GM12878 (cell line): Measurements from ENCODE around the gene CNGB1. TPM values are rescaled to one million over a fixed set of nuclear protein-coding genes. Genes with fewer than 3 reads are reported as not detected.

Experiments
- ATAC-seq: fragments of 200-7000 bp; cut with Tn5 transposase; 3 replicates; pipeline ENCODE4 v1.9.1; 2020; ENCODE audit warnings: mild to moderate bottlenecking, moderate library complexity
- BruUV-seq: library from RNA; stranded (reverse); fragments of 400-500 nt; replicated peaks from 2 replicates; lab custom pipeline; 2021; lab: Mats Ljungman, UMichigan
- CTCF ChIA-PET: fragments of 300-600 bp; sonication (Branson Sonifier 250); formaldehyde crosslinking; extraction: SDS; loops from one replicate; lab custom pipeline; 2021; ENCODE audit warnings: inconsistent platforms; lab: Yijun Ruan, JAX
- POLR2A ChIA-PET: fragments of 350-600 bp; formaldehyde crosslinking; extraction: SDS; loops from one replicate; lab custom pipeline; 2021; ENCODE audit warnings: inconsistent platforms; lab: Charles Lee
- RAD21 ChIA-PET: fragments of 300-600 bp; sonication (Branson Sonifier 250); formaldehyde crosslinking; loops from one replicate; lab custom pipeline; 2023; ENCODE audit warnings: antibody characterized with exemption; ENCODE audit not compliant: unreplicated experiment; lab: Charles Lee
- SMC1A ChIA-PET: fragments of 300-600 bp; sonication (Branson Sonifier 250); formaldehyde crosslinking; loops from one replicate; lab custom pipeline; 2023; ENCODE audit not compliant: unreplicated experiment, uncharacterized antibody; lab: Charles Lee
- DNase-seq: peaks from one replicate; pipeline ENCODE4 v3.0.0-alpha.2; 2011; ENCODE audit warnings: low read depth, low spot score
- FAIRE-seq: peaks from 3 replicates; lab custom pipeline; 2011; peaks lifted over from hg19 to GRCh38; lab: Jason Lieb, UNC
- H2AFZ ChIP-seq: 2 replicates; pipeline ENCODE4 v1.6.0; 2011; ENCODE audit warnings: low read depth, low read length, control low read depth; ENCODE audit not compliant: control insufficient read depth
- H3K27ac ChIP-seq: 2 replicates; pipeline ENCODE4 v1.5.1; 2011; ENCODE audit warnings: control low read depth; ENCODE audit not compliant: control insufficient read depth, insufficient read depth
- H3K27me3 ChIP-seq, 2 experiments: replicated peaks in 1 of 2; 2 replicates each; pipeline versions ENCODE4 v1.6.0 to v1.6.1; 2011; ENCODE audit warnings: low read length in 1 of 2; ENCODE audit not compliant: control insufficient read depth in 2 of 2, insufficient read depth in 2 of 2
- H3K36me3 ChIP-seq, 2 experiments: 2 replicates each; pipeline ENCODE4 v1.5.1; 2011; ENCODE audit warnings: low read length in 1 of 2; ENCODE audit not compliant: control insufficient read depth in 2 of 2, insufficient read depth in 2 of 2
- H3K4me1 ChIP-seq: 2 replicates; pipeline ENCODE4 v1.6.1; 2011; ENCODE audit warnings: mild to moderate bottlenecking, low read length, moderate library complexity, mixed read lengths; ENCODE audit not compliant: control insufficient read depth, insufficient read depth
- H3K4me2 ChIP-seq: 2 replicates; pipeline ENCODE4 v1.6.0; 2011; ENCODE audit warnings: control low read depth; ENCODE audit not compliant: control insufficient read depth, insufficient read depth
- H3K4me3 ChIP-seq: fragments of 200-600 bp; sonication (generic); 2 replicates; pipeline ENCODE4 v1.5.1; 2016
- H3K79me2 ChIP-seq: 2 replicates; pipeline ENCODE4 v1.6.0; 2011; ENCODE audit warnings: low read length; ENCODE audit not compliant: control insufficient read depth, insufficient read depth
- H3K9ac ChIP-seq: 2 replicates; pipeline ENCODE4 v1.8.0; 2011; ENCODE audit warnings: low read length, control low read depth, mixed read lengths; ENCODE audit not compliant: control insufficient read depth, insufficient read depth
- H3K9me3 ChIP-seq: replicated peaks from 3 replicates; pipeline ENCODE4 v1.5.1; 2011; ENCODE audit warnings: mild to moderate bottlenecking, low read length; ENCODE audit not compliant: control insufficient read depth, insufficient read depth
- H4K20me1 ChIP-seq: 2 replicates; pipeline ENCODE4 v1.6.0; 2011; ENCODE audit not compliant: control insufficient read depth, insufficient read depth
- ATF7 ChIP-seq: fragments of 450-650 bp; IDR thresholded peaks from 2 replicates; pipeline ENCODE4 v1.6.1; 2016; ENCODE audit warnings: low read depth, mild to moderate bottlenecking
- BHLHE40 ChIP-seq, 2 experiments: fragments of 450-650 bp in 1 of 2; IDR thresholded peaks; 2 replicates each; pipeline ENCODE4 v1.6.1; 2011 to 2017; ENCODE audit warnings: low read depth in 2 of 2, borderline replicate concordance in 1 of 2, improper control_type of control experiment in 1 of 2, low read length in 1 of 2, mild to moderate bottlenecking in 1 of 2
- CEBPB ChIP-seq, 2 experiments: fragments of 150-350 bp in 1 of 2; IDR thresholded peaks; 2 replicates each; pipeline ENCODE4 v1.6.1; 2012 to 2014; ENCODE audit warnings: low read depth in 2 of 2, low read length in 2 of 2, borderline replicate concordance in 1 of 2, inconsistent platforms in 1 of 2
- CREB1 ChIP-seq: IDR thresholded peaks from 2 replicates; pipeline ENCODE4 v1.6.1; 2012; ENCODE audit warnings: low read depth, mild to moderate bottlenecking, inconsistent platforms
- EP300 ChIP-seq, 2 experiments: fragments of 150-350 bp in 1 of 2; IDR thresholded peaks; 2 replicates each; pipeline ENCODE4 v1.6.1; 2011 to 2012; ENCODE audit warnings: low read depth in 2 of 2, low read length in 2 of 2, borderline replicate concordance in 1 of 2, improper control_type of control experiment in 1 of 2, inconsistent platforms in 1 of 2; ENCODE audit not compliant: control insufficient read depth in 1 of 2
- GATAD2B ChIP-seq: fragments of 450-650 bp; conservative IDR thresholded peaks from 2 replicates; pipeline ENCODE4 v1.6.1; 2017; ENCODE audit warnings: low read depth, mild to moderate bottlenecking, moderate library complexity
- KDM1A ChIP-seq: fragments of 200-600 bp; sonication (generic); IDR thresholded peaks from 2 replicates; pipeline ENCODE4 v1.6.1; 2016; ENCODE audit warnings: borderline replicate concordance
- MEF2B ChIP-seq: fragments of 450-650 bp; IDR thresholded peaks from 2 replicates; pipeline ENCODE4 v1.6.1; 2018; ENCODE audit warnings: mild to moderate bottlenecking, moderate library complexity; ENCODE audit not compliant: partially characterized antibody, poor library complexity, severe bottlenecking
- POLR2AphosphoS2 ChIP-seq: IDR thresholded peaks from 2 replicates; pipeline ENCODE4 v1.6.1; 2011; ENCODE audit warnings: low read depth, mild to moderate bottlenecking, low read length, improper control_type of control experiment, moderate library complexity
- RBBP5 ChIP-seq: fragments of 200-600 bp; sonication (generic); conservative IDR thresholded peaks from 2 replicates; pipeline ENCODE4 v1.6.1; 2016
- SP1 ChIP-seq: IDR thresholded peaks from one replicate; pipeline ENCODE4 v1.6.1; 2011; ENCODE audit warnings: low read depth, low read length
- SUZ12 ChIP-seq: fragments of 200-600 bp; sonication (generic); IDR thresholded peaks from one replicate; pipeline ENCODE4 v1.6.1; 2018; ENCODE audit warnings: antibody characterized with exemption, mild to moderate bottlenecking; ENCODE audit not compliant: unreplicated experiment
- TAF1 ChIP-seq: IDR thresholded peaks from 2 replicates; pipeline ENCODE4 v1.6.1; 2011; ENCODE audit warnings: mild to moderate bottlenecking, low read depth, low read length, borderline replicate concordance
- YY1 ChIP-seq: IDR thresholded peaks from 2 replicates; pipeline ENCODE4 v1.6.1; 2011; ENCODE audit warnings: low read depth, mild to moderate bottlenecking, low read length
- ZSCAN29 ChIP-seq: fragments of 450-650 bp; IDR thresholded peaks from 2 replicates; pipeline ENCODE4 v1.6.1; 2017; ENCODE audit warnings: mild to moderate bottlenecking, moderate library complexity
- whole genome bisulfite sequencing: methylation state at CpG from one replicate; pipeline ENCODE4 v1.1.6; 2016; ENCODE audit warnings: low lambda C conversion rate; ENCODE audit not compliant: insufficient replicate concordance, insufficient coverage; ENCODE audit errors: missing lambda C conversion rate; 5-methylcytosine and 5-hydroxymethylcytosine counted together
- in situ Hi-C: fragments of 300-500 bp; cut with MboI; formaldehyde crosslinking; loops from 9 replicates; pipeline ENCODE4 v1.14.3; 2018; ENCODE audit warnings: mixed read lengths
- intact Hi-C: fragments of 100-400 bp; cut with micrococcal nuclease; formaldehyde crosslinking; loops from one replicate; pipeline ENCODE4 v1.14.2; 2022; ENCODE audit not compliant: unreplicated experiment
- polyA plus RNA-seq, 11 experiments: library from polyadenylated mRNA; depleted of rRNA in 4 of 11; unstranded in 6 of 11; stranded (reverse) in 5 of 11; fragments of >200 nt; fragmentation: Nextera tagmentation in 4 of 11; fragmentation: Illumina TruSeq in 1 of 11; extraction: Ambion mirVana in 4 of 11; extraction: Trizol in 1 of 11; gene quantifications; 1 replicate in 1 of 11; 2 replicates in 10 of 11; pipeline versions ENCODE4 v1.2.1 to v1.2.3, GENCODE V29; 2011 to 2016; ENCODE audit warnings: inconsistent platforms in 2 of 11, missing spikeins in 2 of 11, low read depth in 1 of 11
- total RNA-seq, 4 experiments: library from RNA; depleted of rRNA in 3 of 4; stranded (reverse); fragments of >200 nt in 3 of 4; fragmentation: Illumina TruSeq in 1 of 4; extraction: Trizol in 1 of 4; gene quantifications; 2 replicates each; pipeline versions ENCODE4 v1.2.1 to v1.2.3, GENCODE V29; 2013 to 2021
- TF ChIP-seq, protein P1 (sequence below), 3 experiments: IDR thresholded peaks in 2 of 3; conservative IDR thresholded peaks in 1 of 3; 2 replicates each; pipeline ENCODE4 v1.5.1; 2011; ENCODE audit warnings: low read depth in 3 of 3, low read length in 3 of 3, mild to moderate bottlenecking in 3 of 3, control low read depth in 2 of 3, moderate library complexity in 2 of 3, inconsistent platforms in 1 of 3, mixed read lengths in 1 of 3; ENCODE audit not compliant: control insufficient read depth in 2 of 3, insufficient read depth in 1 of 3; ENCODE audit errors: extremely low read depth in 1 of 3
- TF ChIP-seq, protein P2 (sequence below): IDR thresholded peaks from 2 replicates; pipeline ENCODE4 v1.6.1; 2012; ENCODE audit warnings: low read length, inconsistent platforms
- TF ChIP-seq, protein P3 (sequence below): IDR thresholded peaks from 2 replicates; pipeline ENCODE4 v1.6.1; 2012; ENCODE audit warnings: mild to moderate bottlenecking, low read depth, low read length
- TF ChIP-seq, protein P4 (sequence below): IDR thresholded peaks from 2 replicates; pipeline ENCODE4 v1.6.1; 2012; ENCODE audit warnings: low read depth, low read length, improper control_type of control experiment

Gene CNGB1
- total and polyA plus RNA-seq, 10 of the 15 experiments (the other 5 are each of a cell fraction or from before 2014, with no cell fraction given), result 0.03 TPM; not detected in 9

DNA sequence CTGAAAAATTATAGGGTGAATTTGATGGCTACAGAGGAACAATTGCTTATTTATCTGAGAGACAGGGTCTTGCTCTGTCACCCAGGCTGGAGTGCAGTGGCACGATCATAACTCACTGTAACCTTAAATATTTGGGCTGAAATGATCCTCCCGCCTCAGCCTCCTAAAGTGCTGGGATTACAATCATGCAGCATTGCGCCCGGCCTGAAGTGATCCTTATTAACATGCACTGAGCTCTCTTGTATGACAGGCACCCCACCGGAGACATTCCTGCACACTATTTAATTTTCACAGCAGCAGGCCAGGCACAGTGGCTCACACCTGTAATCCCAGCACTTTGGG lies 77.7 kb downstream of the CNGB1 start:
- intact Hi-C loops, result no loop called here
- Histone ChIP-seq H3K4me2 (no peak overlapping the region), H4K20me1 (no peaks in the 10 kb centered on the region), H3K4me1 (no peaks in the 10 kb centered on the region), H2AFZ (no peak overlapping the region), H3K36me3 (no peaks in the 10 kb centered on the region), H3K9ac (no peak overlapping the region), H3K79me2 (no peaks in the 10 kb centered on the region), H3K4me3 (no peak overlapping the region), H3K27ac (no peak overlapping the region), H3K27me3 (peaks cover 0 to 2% of the 10 kb centered on the region in 2 experiments; a peak in 3 of 4 replicates), H3K9me3 (no peaks in the 10 kb centered on the region)
- FAIRE-seq, result no peak
- RAD21 ChIA-PET, result no interaction called here
- in situ Hi-C loops, result no loop called here
- POLR2A ChIA-PET, result no interaction called here
- 76% methylated on average over 5 of the region's 5 CpGs for WGBS
- BruUV-seq, result no TSS peak
- no peak for ATAC-seq
- SMC1A ChIA-PET, result no interaction called here
- DNase-seq, result no peak
- CTCF ChIA-PET, result no interaction called here
- TF ChIP-seq, protein P1, sequence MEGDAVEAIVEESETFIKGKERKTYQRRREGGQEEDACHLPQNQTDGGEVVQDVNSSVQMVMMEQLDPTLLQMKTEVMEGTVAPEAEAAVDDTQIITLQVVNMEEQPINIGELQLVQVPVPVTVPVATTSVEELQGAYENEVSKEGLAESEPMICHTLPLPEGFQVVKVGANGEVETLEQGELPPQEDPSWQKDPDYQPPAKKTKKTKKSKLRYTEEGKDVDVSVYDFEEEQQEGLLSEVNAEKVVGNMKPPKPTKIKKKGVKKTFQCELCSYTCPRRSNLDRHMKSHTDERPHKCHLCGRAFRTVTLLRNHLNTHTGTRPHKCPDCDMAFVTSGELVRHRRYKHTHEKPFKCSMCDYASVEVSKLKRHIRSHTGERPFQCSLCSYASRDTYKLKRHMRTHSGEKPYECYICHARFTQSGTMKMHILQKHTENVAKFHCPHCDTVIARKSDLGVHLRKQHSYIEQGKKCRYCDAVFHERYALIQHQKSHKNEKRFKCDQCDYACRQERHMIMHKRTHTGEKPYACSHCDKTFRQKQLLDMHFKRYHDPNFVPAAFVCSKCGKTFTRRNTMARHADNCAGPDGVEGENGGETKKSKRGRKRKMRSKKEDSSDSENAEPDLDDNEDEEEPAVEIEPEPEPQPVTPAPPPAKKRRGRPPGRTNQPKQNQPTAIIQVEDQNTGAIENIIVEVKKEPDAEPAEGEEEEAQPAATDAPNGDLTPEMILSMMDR (IDR thresholded peaks at IDR 0.05 in 2 of 3, conservative IDR thresholded peaks at IDR 0.05 in 1 of 3; ENCODE audit: control insufficient read depth in 2 of 3, extremely low read depth in 1 of 3, insufficient read depth in 1 of 3, low read depth in 3 of 3, low read length in 3 of 3), result no peak
- no peak for TF ChIP-seq SP1
- TF ChIP-seq GATAD2B, result no peak
- no peak for TF ChIP-seq SUZ12
- no peak for TF ChIP-seq TAF1
- TF ChIP-seq, protein P2, sequence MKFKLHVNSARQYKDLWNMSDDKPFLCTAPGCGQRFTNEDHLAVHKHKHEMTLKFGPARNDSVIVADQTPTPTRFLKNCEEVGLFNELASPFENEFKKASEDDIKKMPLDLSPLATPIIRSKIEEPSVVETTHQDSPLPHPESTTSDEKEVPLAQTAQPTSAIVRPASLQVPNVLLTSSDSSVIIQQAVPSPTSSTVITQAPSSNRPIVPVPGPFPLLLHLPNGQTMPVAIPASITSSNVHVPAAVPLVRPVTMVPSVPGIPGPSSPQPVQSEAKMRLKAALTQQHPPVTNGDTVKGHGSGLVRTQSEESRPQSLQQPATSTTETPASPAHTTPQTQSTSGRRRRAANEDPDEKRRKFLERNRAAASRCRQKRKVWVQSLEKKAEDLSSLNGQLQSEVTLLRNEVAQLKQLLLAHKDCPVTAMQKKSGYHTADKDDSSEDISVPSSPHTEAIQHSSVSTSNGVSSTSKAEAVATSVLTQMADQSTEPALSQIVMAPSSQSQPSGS, result no peak
- TF ChIP-seq ATF7, result no peak
- no peak for TF ChIP-seq POLR2AphosphoS2
- TF ChIP-seq CEBPB (IDR thresholded peaks at IDR 0.05; ENCODE audit: borderline replicate concordance in 1 of 2, low read depth in 2 of 2, low read length in 2 of 2), result no peak
- TF ChIP-seq, protein P3, sequence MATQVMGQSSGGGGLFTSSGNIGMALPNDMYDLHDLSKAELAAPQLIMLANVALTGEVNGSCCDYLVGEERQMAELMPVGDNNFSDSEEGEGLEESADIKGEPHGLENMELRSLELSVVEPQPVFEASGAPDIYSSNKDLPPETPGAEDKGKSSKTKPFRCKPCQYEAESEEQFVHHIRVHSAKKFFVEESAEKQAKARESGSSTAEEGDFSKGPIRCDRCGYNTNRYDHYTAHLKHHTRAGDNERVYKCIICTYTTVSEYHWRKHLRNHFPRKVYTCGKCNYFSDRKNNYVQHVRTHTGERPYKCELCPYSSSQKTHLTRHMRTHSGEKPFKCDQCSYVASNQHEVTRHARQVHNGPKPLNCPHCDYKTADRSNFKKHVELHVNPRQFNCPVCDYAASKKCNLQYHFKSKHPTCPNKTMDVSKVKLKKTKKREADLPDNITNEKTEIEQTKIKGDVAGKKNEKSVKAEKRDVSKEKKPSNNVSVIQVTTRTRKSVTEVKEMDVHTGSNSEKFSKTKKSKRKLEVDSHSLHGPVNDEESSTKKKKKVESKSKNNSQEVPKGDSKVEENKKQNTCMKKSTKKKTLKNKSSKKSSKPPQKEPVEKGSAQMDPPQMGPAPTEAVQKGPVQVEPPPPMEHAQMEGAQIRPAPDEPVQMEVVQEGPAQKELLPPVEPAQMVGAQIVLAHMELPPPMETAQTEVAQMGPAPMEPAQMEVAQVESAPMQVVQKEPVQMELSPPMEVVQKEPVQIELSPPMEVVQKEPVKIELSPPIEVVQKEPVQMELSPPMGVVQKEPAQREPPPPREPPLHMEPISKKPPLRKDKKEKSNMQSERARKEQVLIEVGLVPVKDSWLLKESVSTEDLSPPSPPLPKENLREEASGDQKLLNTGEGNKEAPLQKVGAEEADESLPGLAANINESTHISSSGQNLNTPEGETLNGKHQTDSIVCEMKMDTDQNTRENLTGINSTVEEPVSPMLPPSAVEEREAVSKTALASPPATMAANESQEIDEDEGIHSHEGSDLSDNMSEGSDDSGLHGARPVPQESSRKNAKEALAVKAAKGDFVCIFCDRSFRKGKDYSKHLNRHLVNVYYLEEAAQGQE, result no peak
- TF ChIP-seq BHLHE40 (IDR thresholded peaks at IDR 0.05; ENCODE audit: borderline replicate concordance in 1 of 2, low read depth in 2 of 2, low read length in 1 of 2), result no peak
- no peak for TF ChIP-seq EP300 (IDR thresholded peaks at IDR 0.05; ENCODE audit: borderline replicate concordance in 1 of 2, control insufficient read depth in 1 of 2, low read depth in 2 of 2, low read length in 2 of 2)
- TF ChIP-seq RBBP5, result no peak
- TF ChIP-seq MEF2B, result no peak
- TF ChIP-seq CREB1, result no peak
- no peak for TF ChIP-seq ZSCAN29
- TF ChIP-seq, protein P4, sequence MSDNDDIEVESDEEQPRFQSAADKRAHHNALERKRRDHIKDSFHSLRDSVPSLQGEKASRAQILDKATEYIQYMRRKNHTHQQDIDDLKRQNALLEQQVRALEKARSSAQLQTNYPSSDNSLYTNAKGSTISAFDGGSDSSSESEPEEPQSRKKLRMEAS, result no peak
- TF ChIP-seq YY1, result no peak
- TF ChIP-seq KDM1A, result no peak
